Stimulated activated CD4-positive, alpha-beta T cell treated with anti-CD3 and anti-CD28 coated beads, TNF-alpha, amount 100 ng/mL, for 24 hours (primary cell): Measurements from ENCODE around the gene SYT14.
A peak's percentile ranks its signal among the peaks of the same experiment; 100 is the strongest.
"Not testable (repeated sequence)": the region's sequence is repeated elsewhere in the genome, so short reads cannot be mapped to it uniquely, and the experiment has no call there.

Experiments
- DNase-seq, 3 experiments: peaks; one replicate each; pipeline ENCODE4 v3.0.0-alpha.2; 2020; ENCODE audit warnings: low read depth in 3 of 3

Gene SYT14

DNA sequence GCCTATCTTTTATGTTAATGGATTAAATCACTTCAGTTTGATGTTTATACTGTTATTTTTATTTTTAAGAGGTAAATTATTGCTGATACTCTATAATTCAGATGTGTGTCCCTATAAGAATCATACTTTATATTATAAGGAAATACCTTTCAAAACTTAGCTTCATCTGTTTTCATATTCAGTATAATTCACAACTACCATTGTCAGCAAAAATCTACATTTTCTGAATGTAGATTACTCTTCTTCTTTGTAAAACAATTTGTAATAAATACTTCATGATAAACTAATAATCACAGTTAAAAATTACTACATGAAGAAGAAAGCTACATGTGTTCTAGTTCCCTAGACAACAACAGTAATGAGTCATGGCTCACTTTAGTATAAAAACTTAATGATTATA is 179.2 kb downstream of the SYT14 start:
- no peak for DNase-seq

DNA sequence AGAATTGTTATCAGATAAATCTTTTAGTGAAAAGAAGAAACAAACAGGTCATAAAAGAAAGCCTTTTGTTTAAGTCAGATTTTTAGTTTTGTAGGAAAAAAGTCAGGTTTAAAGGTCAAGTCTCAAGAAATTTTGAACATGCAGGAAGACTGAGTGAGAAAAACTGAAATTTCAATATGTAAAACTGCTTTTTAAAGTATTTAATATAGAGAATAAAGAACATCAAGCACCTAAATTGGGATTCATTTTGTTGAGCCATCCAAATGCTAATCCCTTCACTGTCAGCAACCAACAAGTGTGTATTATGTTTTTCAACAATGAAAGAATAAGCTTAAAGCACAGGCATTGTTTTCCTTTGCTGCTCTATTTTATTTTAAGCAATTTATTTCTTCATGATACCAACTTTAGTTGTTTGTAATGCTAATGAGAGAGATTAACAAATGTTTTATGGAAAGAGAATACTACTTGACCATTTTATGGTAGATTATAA is 179.7 kb downstream of the SYT14 start:
- no peak for DNase-seq

DNA sequence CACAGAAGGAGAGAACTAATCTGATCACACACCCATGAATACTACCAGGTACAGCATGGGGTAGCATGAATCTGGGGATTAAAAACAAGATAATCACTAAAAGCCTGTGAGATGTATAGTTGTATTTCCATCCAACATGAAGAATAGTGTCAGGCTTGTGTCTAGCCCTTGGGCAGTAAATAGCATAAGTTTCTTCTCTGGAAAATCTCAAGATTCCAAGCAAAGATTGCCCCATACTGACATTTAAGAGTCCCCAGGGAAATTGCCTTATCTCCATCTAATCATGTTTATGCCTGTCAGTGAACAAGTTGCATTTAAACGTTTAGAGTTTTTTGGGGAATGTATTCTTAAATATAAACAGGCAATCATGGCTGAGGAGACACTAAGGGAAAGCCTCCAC is 185.4 kb downstream of the SYT14 start:
- DNase-seq = no peak

DNA sequence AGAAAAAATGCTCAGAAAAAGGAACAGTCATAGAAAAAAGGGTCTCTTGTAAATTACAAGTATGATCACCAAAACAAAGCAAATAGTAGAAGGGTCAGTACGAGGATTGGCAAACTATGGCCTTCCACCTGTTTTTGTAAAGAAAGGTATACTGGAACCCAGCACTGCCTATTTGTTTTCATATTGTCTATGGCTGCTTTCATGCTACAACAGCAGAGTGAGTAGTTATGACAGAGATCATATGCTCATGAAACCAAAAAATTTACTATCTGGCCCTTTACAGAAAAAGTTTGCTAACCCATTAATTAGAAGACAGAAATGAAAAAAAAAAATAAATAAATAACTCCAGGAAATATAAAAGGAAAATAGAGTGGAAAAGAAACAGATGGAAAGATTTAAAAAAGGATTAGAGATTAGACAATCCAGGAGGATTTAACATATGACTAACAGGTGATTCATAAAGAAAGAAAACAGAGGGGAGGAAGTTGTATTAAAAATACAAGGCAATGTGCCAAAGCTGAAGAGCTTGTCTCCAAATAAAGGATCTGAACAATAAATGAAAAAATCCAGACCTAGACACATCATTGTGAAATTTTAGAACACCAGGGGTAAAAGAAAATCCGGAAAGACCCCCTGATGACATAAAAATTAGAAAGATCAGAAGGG is 186.0 kb downstream of the SYT14 start:
- no peak for DNase-seq

DNA sequence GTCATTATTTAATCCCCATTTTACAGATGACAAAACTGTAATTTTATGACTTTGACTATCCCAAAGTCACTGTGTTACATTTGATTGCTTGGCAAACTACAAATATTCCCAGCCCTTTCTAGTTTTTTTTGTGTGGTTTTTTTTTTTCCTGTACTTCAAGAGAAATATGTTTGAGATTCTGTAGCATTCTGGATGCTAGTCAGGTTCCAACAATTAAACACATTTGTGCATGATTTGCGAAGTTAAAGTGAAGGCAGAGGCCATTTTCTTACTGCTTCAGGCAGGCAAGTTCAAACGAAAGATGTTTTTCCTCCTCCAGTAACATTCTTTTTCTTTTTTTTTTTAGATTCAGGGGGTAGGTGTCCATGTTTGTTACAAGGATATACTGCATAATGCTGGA is 186.7 kb downstream of the SYT14 start:
- DNase-seq = no peak

DNA sequence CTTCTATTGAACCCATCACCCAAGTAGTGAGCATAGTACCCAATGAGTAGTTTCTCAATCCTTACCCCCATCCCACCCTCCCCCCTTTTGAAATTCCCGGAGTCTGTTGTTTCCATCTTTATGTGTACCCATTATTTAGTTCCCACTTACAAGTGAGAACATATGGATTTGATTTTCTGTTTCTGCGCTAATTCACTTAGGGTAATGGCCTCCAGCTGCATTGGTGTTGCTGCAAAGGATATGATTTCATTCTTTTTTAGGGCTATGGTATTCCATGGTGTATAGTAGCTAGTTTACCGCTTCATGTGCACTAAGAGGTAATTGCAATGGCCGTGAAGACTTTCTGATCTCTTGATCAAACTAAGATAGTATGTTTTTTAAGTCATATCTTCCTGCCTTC is 187.1 kb downstream of the SYT14 start:
- no peak for DNase-seq

DNA sequence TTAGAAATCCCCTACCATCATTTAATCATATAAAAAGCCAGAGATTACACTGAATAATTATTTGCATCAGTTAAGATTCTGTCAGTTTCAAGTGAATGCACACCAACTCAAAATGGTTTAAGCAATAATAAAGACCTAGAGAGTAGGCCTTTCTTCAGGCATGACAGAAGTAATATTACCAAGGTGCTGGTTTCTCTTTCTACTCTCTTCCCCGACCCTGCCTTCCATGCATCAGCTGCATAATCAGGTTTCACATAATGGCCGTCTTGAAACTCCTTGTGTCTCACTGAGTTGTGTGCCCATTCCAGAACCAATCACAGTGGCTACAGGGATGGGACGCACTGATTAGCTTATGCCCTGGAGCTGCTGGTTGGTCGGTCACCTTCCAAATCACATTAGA is 191.1 kb downstream of the SYT14 start:
- no peak for DNase-seq

DNA sequence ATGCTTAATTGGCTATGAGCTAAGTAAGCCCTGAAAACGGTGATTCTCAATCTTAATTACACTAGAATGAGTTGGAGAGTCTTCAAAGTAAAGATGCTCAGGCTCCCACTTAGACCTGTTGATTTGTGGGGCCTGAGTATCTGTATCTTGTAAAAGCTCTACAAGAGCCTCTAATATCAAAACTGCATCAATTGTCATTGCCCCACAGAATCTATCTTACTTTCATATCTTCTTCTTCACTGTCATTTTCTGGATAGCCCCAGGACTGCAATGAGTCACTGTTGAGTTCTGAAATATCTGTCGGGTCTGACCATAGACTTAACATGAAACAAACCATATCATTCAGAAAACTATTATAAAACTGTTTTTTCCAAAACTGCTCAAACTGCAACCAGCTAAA is 191.7 kb downstream of the SYT14 start:
- no peak for DNase-seq

DNA sequence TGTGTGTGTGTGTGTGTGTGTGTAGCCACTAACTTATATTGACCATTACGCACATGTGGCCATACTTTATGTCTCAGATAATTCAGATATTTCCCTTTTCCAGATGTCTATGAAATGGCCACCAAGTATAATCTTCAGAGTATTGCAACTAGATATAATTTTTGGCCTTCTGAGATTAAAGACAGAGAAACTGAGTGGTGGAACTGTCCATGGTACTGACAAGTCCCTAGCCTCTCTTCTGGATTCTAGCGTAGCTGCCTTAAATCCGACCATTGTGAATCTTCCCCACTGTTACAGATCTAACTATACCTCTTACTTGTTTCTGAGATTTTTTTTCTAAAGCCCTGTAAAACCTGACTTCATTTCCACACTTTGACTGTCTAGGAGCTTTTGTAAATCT is 194.6 kb downstream of the SYT14 start:
- no peak for DNase-seq

DNA sequence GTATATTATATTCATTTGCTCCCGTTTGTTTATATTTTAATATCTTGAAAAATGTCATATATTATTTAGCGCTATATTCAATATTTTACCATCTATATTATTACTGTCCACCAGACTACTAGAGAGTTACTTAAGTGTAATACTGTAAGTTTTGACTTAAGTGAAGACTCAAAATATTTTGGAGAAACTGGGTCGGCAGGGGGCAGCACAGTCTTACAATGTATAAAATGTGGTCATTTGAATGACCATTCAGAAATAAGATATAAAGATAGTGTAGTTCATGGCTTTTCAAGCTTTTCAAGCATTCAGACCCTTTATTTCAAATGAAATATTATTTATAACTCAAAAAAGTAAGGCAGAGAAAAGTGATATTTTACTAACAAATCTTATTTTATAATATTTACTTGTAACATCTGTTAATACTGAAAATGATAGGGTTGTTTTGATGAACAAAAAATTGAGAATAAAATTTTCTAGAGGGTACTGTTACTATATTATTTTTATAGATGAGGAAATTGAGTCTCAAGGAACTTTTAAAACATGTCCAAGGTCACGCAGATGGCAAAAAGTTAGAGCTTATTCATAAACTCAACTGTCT is 205.5 kb downstream of the SYT14 start:
- peak; percentile 3 to 52 (median 13) for DNase-seq

DNA sequence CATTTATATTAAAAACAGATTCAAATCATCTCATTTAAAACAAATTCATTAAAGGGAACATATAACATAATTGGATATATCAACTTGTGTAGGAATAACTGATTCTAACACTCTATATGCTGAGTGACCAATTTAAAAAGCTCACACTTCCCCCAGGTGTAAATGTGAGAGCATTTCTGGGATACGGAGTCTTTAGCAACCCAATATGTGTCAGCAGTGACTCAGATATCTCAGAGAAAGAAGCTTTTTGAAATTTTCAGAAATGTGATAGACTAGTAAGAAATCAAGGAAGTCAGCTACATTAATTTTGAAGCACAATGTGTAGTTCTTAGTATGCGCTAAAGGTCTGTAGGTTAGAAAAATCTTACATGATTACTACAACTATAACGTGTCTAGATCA is 206.7 kb downstream of the SYT14 start:
- DNase-seq = no peak

DNA sequence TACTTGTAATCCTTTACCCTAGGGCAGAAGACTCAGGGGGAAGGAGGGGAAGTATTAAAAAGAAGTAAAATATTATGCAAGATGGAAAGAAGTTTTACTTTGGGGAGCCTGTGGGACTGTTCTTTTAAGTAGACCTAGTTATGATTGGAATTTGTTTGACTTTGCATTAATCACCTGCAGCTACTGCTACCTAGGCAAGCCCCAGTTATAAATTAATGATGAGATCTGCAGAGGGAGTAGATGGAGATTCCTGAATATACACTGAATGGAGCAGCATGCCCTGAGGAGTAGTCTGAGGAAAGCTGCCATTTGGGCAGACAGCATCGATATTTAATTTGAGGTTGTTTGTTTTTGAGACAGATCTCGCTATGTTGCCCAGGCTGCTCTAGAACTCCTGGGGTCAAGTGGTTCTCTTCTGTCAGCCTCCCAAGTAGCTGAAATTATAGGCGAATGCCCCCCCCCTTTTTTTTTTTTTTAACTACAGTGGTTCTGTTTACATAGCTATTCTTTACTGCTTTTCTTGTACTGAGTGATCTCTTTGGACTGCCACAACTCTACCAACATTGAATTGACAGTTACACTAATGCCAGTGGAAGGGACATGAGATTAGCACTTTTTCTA is 213.1 kb downstream of the SYT14 start:
- DNase-seq = no peak

DNA sequence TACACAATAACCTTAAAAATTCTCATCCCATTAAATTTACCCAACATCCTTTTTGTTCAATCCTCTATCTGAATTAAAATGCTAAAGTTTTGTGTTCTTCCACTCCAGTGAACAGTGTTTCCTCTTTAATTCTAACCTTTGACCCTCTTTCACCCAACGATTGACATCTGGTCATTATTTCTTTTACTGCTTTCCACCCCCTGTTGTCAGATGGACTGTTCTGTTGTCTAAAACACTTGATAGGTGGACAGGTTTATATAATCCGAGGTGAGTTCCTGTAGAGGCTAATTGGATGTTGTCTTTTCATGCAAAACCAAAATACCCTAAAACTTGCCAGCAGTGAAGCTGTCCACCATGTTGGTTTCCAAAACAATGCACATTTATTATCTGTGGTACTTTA is 221.2 kb downstream of the SYT14 start:
- DNase-seq = no peak

DNA sequence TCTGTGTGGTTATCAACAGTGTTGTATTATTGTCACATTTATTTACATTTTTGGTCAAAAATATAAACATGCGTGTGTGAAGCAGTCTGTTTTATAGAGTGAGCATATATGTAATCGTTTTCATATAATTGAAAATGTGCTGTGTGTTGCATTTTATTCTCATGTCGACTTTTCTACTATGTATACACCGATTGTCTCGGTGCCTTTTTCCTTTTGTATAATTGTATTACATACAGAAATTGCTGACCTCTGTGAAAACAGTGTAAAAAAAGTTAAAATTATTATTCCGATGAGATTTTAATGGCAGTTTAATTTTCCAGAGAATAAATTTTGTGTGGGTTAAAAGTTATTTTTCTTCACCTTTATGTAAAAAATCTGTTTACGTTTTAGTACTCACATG is 232.2 kb downstream of the SYT14 start:
- no peak for DNase-seq

DNA sequence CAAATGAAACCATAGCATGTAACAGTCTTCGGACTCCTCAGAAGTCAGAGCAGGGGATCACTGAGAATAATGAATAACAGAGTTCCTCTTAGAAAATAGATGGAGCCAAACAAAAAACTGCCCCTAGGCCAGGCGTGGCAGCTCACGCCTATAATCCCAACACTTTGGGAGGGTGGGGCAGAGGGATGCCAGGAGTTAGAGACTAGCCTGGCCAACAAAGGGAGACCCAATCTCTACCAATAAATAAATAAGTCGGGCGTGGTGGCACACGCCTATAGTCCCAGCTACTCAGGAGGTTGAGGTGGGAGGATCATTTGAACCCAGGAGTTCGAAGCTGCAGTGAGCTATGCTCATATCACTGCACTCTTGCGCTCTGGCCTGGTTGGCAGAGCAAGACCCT is 236.1 kb downstream of the SYT14 start:
- DNase-seq = no peak

DNA sequence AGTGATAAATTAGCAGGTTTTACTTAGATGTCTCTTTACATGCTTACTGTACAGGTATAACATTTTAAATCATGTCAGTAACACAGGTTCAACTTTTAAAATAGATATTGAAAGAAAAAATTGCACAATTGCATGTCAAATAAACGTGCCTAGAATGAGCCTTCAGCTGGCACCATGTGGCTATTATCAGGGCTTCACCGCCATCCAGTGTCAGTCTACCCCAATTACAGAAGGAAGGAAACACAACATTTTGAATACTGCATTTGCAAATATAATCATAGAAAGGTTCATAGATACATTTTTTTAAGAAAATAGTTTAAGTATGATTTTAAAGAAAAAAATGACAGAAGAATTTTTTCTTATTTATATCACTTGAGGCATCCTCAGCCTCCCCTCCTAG is 247.0 kb downstream of the SYT14 start:
- DNase-seq = no peak

DNA sequence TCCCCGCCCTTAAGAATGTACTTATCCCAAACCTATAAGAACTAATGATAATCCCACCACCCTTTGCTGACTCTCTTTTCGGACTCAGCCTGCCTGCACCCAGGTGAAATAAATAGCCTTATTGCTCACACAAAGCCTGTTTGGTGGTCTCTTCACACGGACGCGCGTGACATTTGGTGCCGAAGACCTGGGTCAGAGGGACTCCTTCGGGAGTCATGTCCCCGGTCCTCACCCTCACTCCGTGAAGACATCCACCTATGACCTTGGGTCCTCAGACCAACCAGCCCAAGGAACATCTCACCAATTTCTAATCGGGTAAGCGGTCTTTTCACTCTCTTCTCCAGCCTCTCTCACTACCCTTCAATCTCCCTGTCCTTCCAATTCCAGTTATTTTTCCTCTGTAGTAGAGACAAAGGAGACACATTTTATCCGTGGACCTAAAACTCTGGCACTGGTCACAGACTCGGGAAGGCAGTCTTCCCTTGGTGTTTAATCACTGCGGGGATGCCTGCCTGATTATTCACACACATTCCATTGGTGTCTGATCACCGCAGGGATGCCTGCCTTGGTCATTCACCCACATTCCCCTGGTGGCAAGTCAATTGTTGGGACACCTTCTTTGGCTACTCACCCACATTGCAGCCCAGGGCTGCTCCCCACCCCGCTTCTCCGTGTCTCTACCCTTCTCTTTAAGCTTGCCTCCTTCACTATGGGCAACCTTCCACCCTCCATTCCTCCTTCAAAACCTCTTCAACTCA is 250.0 kb downstream of the SYT14 start:
- DNase-seq = not testable (repeated sequence)

DNA sequence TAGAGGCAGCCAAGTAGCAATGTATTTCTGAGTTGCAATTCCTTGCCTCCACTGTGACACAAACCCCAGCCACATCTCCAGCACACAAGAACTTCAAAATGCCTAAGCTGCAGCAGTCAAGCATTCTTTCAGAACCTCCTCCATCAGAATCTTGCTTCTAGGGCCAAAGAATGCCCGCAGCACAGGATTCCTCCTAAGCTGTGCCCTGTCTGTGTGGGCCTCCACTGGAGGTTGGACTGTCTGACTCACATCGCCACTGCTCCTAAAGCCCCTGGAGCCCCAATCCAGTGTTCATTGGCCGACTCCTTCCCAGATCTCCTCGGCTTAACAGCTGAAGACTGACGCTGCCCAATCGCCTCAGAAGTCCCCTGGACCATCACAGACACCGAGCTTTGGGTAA is 251.4 kb downstream of the SYT14 start:
- no peak for DNase-seq

DNA sequence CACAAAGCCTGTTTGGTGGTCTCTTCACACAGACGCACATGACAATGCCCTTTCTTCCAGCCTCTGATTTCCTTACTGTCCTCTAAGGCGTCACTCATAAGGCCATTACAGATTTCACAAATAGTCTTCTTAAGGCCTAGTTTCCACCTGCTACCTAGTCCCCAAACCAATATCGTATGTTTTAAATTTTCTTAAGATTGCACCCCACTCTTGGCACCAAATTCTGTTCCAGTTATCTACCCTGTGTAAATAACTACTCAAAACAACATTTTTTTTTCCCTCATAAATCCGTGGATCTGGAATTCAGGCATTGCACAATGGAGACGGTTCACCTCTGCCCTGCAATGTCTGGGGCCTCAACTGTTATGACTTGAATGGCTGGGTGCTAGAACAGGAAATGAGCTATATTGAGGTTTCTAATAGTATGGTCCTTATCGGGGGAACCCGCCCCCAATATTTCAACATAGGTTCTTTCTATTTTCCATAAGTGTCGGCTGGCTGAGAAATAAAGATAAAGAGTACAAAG is 257.7 kb downstream of the SYT14 start:
- DNase-seq = no peak

DNA sequence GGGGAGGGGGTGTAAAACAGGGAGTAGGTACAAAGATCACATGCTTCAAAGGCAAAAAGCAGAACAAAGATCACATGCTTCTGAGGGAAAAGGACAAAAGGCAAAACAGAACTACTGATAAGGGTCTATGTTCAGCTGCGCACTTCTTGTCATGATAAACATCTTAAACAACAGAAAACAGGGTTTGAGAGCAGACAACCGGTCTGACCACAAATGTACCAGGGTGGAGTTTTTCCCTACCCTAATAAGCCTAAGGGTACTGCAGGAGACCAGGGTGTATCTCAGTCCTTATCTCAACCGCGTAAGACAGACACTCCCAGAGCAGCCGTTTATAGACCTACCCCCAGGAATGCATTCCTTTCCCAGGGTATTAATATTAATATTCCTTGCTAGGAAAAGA is 258.2 kb downstream of the SYT14 start:
- not testable (repeated sequence) for DNase-seq

DNA sequence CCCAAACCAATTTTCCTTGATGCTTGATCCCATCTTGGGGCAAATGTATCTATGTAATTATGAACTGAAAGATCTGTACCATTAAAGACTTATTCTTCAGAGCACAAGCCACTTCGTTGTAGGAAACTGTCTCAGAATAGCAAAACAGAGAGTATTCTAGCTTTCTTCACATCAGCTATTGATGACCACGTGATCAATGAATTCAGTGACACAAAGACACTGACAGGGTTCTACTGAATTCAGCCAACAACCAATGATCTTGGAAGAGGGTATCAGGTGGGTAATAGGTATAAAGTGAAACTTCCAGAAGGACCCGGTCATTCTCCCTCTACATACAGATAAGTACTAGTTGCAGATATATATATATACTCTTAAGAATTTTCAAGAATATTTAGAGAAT is 260.8 kb downstream of the SYT14 start:
- DNase-seq = no peak

DNA sequence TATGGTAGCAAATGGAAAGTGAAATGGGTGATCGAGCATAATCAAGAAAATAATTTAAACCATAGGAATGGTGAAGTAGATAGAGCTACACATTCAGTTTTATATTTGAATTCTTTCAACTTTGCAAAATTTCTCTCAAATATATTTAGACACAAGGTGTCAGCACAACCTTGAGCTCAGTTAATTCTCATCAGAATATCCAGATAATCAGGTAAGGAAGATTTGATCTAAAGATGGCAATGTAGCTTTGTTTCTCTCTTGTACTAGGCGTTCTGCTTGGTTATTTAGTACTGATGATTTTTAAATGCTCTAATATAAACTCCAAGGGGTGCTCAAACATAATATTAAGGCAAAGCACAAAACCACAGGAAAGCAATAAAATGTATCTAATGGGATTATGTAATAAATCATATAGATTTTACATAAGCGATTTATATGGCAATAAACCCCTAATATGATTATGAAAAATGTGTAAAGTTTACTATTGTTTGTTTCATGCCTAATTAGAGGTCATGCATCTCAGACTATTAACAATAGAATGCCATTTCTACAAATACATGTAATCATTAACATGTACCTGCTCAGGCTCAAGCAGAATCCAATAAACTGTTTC is 262.2 kb downstream of the SYT14 start:
- no peak for DNase-seq
